GM19455 (cell line): ENCODE measurements around the gene OR10H1.
"Not testable (repeated sequence)": the region's sequence is repeated elsewhere in the genome, so short reads cannot be mapped to it uniquely, and the experiment has no call there.

Experiments used
- ATAC-seq: cut with Tn5 transposase; IDR thresholded peaks from one replicate; pipeline ENCODE4 v1.9.1; 2021; ENCODE audit not compliant: unreplicated experiment

OR10H1 gene, protein sequence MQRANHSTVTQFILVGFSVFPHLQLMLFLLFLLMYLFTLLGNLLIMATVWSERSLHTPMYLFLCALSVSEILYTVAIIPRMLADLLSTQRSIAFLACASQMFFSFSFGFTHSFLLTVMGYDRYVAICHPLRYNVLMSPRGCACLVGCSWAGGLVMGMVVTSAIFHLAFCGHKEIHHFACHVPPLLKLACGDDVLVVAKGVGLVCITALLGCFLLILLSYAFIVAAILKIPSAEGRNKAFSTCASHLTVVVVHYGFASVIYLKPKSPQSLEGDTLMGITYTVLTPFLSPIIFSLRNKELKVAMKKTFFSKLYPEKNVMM

DNA sequence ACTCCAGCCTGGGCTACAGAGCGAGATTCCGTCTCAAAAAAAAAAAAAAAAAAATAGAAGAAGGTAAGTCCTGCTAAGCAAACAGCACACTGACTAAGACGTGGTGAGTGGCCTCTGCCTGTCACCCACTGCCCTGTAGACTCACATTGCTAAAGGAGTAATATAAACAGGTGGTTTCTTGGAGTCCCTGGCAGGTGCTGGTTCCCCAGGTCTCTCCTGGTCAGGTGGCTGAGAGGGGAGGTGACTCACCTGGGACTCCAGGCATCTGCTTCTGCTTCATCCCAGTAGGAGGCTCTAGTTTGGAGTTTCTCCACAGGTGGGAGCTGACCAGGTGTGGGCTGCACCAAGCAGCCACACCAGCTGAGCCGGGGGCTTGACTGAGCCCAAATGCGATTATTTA lies at the start of gene OR10H1:
Gene OR10H1 (minus strand): TSS at position 359 of the 400 bp plus-strand sequence. CDS start 7,627 bp downstream, outside the sequence.
- ATAC-seq: no peak

DNA sequence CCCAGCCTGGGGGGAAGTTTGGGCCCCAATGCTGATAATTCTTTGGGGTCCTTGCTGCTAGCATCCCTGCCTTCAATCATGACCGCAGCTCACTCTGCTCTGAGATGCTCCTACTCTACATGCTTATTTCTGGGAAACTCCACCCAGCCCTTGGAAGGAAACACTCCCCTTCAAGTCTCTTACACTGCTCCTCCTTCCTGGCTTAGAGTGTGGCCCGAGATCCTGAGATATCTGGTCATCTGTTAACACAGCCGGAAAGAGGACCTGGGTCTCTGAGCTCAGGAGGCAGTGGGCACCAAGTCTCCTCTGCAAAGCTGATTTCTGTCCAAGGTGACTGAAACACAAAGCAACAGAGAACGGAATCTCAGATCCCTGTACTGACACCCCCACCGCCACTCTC lies 49.4 kb upstream of the OR10H1 start:
- no peak for ATAC-seq

DNA sequence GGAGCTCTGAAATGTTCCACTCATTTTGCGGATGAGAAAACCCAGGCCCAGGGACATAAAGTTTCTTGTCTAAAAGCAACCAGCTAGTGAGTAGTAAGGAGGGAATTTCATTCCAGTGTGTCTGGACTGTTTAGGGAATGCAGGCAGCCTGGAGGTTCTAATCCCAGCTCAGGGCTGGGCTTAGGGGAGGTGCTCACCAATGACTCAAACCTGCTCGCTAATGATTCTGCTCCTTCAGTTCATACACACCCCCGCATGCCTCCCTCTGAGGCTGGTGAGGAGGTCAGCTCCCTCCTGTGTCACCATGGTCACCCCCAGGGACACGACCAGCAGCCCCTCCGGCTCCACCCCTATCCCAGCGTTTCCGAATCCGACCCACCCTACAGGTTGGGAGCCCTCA lies 47.8 kb upstream of the OR10H1 start:
- ATAC-seq: no peak

DNA sequence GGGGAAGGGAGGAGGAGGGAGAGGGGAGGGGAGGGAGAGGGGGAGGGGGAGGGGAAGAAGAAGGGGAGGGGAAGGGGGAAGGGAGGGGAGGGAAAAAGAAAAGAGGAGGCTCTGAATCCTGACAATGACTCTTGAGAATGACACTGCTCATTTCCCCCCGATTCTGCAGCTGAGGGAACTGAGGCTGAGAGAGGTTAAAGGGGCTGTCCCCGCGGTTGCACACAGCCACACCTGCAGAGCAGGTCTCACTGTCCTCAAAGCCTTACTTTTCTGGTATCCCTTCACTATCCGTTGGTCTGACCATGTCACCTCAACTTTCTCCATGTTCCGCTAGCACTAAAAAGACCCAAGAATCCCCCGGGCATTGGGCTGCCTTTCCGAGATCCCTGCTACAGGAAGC lies 47.0 kb upstream of the OR10H1 start:
- ATAC-seq: no peak

DNA sequence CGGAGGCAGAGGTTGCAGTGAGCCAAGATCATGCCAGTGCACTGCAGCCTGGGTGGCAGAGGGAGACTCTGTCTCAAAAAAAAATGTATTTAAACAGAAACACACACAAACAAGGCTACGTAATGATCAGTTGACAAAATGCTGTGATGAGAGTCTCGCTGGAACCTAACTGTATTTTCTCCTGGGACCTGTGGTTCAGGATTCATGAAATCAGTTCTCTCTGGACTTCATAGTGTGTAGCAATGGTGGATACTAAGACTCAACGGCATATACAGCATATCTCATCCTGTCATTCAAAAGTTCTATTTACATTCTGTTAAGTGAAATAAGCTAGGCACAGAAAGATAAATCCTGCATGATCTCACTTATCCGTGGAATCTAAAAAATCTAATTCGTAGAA lies 45.1 kb upstream of the OR10H1 start:
- ATAC-seq: no peak

DNA sequence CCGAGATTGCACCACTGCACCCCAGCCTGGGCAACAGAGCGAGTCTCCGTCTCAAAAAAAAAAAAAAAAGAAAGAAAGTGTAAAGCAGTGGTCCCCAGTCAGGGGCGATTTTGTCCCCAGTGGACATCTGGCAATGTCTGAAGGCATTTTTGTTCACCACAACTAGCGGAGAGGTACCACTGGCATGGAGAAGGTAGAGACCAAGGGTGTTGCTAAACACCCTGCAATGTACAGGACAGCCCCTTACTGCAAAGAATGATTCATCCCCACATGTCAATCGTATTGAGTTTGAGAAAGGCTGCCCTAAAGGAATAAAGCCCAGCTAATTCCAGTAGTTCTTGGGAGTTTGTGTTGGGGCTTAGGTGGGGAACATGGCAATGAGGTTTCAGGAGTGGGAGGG lies 43.7 kb upstream of the OR10H1 start:
- no peak for ATAC-seq

DNA sequence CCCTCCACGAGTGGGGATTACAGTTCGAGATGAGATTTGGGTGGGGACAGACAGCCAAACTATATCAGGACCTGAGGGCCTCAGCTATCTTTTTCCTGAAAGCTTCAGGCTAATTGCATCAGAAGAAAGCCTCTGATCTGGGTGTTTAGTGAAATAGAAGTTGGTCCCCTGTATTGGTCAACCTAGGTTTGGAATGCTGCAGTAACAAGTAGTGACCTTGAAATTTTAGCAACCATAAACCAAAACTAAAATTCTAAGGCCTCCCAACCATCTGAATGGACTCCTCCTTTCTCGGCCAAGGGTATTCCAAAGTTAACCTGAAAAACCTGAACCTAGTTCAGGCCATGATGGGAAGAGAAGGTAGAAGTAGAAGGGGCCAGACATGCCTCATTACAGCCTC lies 34.9 kb upstream of the OR10H1 start:
- ATAC-seq: no peak

DNA sequence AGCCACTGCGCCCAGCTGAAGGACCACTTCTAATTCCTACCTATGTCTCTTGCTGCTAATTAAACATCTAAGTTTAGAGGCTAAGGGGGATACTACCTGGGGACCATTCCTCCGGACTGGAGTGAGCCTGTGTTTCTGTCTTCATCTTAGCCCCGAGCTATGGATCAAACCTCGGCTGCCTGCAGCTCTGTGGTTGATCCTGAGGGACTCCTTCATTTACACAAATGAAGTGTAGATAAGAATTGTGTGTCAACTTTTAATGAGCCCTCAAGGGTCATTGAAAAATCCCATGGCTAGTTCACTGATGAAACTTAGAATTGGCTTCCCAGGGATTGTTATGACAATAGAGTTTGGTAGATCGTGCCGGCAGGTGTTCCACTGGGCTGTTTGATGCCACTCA lies 31.5 kb upstream of the OR10H1 start:
- ATAC-seq: no peak

DNA sequence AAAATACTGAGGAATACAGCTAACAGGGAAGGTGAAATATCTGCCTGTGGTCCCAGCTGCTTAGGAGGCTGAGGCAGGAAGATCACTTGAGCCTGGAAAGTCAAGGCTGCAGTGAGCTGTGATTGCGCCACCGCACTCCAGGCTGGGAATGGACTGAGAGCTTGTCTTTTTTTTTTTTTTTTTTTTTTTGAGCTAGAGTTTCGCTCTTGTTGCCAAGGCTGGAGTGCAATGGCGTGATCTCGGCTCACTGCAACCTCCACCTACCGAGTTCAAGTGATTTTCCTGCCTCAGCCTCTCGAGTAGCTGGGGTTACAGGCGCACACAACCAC lies 28.4 kb upstream of the OR10H1 start:
- ATAC-seq: not testable (repeated sequence)

DNA sequence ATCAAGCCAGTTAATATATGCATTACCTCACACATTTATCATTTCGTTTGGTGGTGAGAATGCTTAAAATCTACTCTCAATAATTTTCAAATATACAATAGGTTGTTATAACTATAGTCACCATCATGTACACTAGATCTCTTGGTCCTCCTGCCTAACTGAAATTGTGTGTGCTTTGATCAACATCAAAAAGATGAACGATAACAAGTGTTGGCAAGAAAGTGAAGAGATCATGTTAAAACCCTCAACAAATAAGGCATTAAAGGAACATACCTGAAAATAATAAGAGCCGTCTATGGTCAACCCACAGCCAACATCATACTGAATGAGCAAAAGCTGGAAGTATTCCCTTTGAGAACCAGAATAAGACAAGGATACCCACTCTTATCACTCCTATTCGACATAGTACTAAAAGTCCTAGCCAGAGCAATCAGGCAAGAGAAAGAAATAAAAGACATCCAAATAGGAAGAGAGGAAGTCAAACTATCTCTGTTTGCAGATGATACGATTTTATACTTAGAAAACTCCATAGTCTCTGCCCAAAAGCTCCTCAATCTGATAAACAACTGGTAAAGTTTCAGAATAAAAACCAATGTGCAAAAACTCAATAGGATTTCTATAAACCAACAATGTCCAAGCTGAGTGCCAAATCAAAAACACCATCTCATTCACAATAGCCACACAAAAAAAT lies 27.9 kb upstream of the OR10H1 start:
- ATAC-seq: no peak

DNA sequence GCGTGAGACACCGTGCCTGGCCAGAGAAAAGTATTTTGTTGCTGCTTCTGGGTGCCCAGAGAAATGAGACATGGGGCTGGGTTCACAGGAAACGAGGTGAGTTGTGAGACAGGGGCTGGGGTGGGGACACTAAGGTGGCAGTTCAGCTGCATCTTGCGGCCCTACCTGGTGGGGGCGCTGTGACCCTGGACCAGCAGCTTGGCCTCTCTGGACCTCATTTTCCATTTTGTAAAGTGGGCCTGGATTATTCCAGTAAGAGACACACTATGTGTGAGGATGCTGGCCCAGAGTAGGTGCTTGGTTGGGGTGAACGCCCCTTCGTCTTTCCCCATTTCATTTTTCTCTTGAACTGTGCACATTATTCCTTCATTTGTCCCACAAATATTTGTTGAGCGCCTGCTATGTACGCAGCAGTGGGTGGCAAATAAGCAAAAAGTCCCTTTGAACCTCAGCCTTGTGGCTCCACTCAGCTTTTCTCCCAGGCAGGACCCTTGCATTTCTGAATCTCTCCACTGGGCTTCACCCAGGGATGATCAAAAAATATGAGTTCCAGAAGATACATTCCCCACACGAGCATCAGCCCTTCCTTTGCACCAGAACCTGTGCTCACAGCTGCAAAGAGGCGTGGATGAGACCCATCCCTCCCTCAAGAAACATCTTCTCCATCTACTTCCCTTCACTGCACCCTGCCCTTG lies 26.6 kb upstream of the OR10H1 start:
- ATAC-seq: no peak

DNA sequence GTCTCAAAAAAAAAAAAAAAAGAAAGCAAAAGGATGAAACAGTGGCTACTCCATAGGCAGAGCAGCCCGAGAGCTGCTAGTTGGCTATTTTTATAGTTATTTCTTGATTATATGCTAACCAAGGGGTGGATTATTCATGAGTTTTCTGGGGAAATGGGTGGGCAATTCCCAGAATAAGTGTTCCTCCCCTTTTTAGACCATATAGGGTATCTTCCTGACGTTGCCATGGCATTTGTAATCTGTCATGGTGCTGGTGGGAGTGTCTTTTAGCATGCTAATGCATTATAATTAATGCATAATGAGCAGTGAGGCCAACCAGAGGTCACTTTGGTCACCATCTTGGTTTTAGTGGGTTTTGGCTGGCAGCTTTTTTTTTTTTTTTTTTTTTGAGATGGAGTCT lies 25.4 kb upstream of the OR10H1 start:
- ATAC-seq: no peak

DNA sequence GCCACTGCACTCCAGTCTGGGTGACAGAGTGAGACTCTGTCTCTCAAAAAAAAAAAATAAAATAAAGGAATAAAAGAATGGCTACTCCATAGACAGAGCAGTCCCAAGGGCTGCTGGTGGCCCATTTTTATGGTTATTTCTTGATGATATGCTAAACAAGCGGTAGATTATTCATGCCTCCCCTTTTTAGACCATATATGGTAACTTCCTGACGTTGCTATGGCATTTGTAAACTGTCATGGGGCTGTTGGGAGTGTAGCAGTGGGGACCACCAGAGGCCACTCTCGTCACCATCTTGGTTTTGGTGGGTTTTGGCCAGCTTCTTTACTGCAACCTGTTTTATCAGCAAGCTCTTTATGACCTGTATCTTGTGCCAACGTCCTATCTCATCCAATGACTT lies 24.4 kb upstream of the OR10H1 start:
- ATAC-seq: not testable (repeated sequence)

DNA sequence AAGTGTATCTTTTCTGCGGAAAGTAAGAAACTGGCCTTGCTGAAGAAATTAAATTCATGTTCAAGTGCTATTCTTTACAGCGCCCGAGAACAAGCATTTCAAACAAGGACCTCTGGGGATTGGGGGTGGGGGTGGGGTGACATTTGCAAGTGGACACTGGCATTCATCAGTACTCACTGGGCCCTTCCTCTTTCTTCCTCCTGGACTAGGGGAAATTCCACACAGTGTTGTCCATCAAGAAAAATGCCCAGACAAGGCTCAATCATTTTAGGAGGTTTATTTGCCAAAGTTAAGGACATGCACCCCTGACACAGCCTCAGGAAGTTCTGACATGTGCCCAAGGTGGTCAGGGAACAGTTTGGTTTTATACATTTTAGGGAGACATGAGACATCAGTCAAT lies 22.9 kb upstream of the OR10H1 start:
- no peak for ATAC-seq

DNA sequence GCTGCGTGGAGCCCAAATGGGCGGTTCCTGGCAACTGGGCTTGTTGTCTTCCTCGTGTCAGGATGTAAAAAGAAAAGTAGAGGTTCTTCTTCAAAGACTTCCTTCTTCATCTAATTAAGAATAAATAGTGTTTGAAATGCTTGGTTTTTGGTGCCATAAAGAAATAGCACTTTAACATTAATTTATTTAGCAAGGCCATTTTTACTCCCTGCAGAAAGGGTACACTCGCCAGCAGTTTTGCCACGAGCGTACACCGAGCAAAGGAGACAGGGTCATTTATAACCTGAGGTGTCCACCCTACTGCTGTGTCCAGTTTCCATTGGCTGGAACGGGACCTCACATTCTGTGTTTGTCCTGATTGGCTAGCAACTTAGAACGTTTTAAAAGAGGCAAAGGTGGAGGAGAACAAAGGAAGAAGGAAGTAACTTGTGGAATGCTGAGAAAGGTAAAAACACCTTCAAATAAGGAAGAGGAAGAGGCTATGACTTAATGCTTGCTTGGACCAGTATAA lies 21.8 kb upstream of the OR10H1 start:
- peak; percentile 23 for ATAC-seq

DNA sequence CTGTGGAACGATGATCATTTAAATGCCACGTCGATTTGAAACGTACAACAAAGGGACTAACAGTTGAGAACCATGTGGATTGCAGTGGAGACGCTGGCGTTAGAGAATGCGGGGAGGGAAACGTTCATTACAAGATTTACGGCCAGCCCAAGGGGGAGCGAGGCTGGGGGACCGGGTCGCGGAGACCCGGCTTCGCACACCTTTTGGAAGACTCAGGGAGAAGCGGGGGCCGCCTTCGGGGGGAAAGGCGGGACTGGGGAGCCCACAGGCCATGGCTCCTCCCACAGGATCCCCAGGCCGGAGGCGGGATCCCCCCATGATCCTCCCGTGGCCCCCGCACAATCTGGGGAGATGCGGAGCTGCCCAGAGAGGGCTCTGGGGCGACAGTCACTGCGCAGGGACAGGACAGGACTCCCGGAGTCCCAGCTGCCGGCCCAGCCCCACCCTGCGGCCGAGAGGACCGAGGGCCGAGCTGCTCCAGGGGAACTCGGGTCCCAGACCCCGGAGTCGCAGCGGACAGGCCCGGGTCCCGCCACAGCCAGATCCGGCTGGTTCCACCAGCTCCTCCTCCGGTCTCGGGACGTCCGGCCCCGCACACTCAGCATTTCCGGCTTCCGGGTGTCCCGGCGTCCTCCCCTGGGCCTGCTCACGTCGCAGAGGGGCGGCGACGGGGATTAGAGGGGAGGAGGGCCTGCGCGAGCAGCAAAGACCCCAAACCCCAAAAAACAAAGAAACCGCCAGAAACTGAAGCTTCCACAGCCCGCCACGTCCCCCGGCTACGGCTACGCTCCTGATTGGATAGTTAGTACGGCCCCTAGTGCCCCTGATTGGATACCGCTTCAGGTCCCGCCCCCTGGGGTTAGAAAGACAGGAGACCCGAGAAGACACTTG lies 21.1 kb upstream of the OR10H1 start:
- ATAC-seq: peak; percentile 94

DNA sequence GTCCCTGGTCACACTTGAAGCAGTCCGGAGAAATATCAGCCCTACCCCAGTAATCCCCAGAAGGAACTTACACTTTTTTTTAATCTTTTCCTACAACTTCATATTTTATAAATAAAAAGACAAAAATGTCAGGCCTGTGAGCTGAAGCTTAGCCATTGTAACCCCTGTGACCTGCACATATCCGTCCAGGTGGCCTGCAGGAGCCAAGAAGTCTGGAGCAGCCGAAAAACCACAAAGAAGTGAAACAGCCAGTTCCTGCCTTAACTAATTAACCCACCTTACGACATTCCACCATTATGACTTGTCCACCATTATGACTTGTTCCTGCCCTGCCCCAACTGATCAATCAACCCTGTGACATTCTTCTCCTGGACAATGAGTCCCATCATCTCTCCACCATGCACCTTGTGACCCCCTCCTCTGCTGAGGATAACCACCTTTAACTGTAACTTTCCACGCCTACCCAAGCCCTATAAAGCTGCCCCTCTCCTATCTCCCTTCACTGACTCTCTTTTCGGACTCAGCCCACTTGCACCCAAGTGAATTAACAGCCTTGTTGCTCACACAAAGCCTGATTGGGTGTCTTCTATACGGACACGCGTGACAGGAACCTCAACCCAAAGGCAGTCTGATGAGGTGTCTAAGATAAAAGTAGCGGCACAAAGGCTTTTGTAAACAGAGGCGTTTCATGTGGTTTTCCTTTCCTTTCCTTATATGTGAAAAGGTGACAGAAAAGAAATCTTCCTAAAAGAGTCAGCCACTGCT lies 20.3 kb upstream of the OR10H1 start:
- ATAC-seq: not testable (repeated sequence)

DNA sequence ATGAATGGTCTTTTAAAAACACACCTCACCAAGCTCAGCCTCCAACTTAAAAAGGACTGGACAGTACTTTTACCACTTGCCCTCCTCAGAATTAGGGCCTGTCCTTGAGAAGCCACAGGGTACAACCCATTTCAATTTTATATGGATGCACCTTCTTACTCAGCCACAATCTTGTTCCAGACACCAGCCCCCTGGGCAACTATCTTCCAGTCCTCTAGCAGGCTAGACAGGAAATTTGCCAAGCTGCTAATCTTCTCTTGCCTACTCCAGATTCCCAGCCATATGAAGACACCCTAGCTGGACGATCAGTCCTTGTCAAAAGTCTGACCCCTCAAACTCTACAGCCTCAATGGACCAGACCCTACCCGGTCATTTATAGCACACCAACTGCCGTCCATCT lies 18.8 kb upstream of the OR10H1 start:
- not testable (repeated sequence) for ATAC-seq

DNA sequence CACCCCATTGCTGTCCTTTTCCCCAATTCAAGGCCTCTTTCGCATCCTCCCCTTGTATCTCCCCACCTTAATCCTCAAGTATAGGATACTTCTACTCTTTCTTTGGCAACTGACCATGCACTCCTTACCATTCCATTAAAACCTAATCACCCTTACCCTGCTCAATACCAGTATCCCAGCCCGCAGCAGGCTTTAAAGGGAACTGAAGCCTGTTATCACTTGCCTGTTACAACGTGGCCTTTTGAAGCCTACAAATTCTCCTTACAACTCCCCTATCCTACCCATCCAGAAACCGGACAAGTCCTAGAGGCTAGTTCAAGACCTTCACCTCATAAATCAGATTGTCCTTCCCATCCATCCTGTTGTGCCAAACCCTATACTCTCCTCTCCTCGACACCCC lies 16.2 kb upstream of the OR10H1 start:
- ATAC-seq: no peak

DNA sequence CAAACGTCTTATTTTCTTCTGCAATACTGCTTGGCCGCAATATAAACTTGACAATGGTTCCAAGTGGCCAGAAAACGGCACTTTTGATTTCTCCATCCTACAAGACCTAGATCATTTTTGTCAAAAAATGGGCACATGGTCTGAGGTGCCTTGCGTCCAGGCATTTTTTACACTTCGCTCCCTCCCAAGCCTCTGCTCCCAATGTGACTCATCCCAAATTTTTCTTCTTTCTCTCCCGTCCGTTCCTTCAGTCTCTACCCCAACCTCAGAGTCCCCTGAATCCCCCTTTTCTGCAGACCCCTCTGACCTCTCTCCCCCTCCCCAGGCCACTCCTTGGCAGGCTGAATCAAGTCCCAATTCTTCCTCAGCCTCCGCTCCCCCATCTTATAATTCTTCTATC lies 14.3 kb upstream of the OR10H1 start:
- no peak for ATAC-seq
